COLO668 (cell line): Measurements from ENCODE around the gene ACADS.

ENCODE experiments used
- DNase-seq: peaks from one replicate; lab custom pipeline; 2025; ENCODE audit not compliant: unreplicated experiment; lab: John Stamatoyannopoulos, UW

The ACADS gene, protein sequence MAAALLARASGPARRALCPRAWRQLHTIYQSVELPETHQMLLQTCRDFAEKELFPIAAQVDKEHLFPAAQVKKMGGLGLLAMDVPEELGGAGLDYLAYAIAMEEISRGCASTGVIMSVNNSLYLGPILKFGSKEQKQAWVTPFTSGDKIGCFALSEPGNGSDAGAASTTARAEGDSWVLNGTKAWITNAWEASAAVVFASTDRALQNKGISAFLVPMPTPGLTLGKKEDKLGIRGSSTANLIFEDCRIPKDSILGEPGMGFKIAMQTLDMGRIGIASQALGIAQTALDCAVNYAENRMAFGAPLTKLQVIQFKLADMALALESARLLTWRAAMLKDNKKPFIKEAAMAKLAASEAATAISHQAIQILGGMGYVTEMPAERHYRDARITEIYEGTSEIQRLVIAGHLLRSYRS

DNA sequence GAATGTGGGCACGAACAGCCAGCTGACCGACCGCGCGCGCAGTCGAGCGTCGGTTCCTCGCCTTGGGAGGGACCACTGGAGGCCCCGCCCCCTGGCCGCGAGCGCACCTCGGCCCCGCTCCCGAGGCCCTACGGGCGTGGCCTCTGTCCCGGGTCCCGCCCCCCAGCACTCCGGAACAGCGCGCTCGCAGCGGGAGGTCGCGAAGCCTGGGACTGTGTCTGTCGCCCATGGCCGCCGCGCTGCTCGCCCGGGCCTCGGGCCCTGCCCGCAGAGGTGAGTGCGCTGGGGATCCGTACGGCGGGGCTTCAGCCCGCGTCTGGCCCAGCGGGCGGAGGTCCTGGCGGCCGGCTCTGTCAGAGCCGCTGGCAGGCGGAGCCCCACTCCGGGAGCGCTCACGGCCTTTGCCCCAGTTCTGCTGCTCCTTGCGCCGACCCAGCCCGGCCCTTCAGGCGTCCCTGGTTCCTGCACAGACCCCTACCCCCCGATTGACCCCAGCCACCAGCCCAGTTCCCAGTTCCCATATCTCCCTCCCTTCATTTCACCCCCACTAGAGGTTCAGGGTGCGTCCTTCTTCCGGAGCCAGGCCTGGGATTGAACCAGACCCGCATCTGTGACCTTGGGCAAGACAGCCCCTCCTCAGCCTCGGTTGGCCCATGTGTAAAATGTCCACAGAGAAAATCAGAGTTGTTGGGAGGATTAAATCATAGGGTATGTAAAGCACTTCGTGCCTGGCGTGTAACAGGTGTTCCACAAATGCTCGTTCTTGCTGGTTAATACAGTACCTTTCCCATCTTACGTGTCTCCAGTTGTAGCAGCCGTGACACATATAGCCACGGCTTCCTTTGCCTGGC, at the start of gene ACADS:
Gene ACADS (plus strand): TSS at position 168 of the 851 bp plus-strand sequence. CDS start 60 bp downstream, at position 228.
- DNase-seq, result peak; percentile 96

DNA sequence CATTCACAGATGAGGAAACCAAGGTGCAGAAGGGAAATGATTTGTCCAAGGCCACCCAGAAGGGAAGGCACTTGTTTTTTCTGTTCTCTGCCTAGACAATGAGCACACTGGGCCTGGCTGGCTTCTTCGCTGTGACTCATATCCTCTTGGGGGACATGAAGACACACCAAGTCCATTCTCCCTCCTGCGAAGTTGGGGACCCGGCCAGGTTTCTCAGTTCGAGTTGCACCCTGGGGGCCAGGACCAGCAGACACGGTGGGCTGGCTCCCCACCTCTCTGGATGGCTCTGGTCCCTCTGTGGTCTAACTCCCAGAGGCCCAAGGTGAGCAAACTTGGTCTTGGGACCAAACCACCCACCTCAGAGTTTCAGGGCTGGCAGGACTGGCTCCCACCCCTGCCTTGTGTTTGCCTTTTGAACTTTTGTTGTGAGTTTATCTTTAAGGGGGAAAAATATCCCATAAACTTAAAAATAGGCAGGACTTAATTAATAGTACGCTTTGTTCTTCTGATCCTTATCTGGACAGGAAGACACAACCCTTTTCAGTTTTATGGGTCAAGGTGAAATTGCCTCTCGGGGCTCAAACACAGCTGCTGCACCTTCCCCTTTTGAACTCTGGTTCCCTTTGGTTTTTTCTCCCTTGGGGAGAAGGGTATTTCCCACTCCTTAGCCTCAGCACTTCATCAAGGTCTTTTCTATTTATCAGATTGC, 47.7 kb upstream of the ACADS start:
- DNase-seq, result no peak

DNA sequence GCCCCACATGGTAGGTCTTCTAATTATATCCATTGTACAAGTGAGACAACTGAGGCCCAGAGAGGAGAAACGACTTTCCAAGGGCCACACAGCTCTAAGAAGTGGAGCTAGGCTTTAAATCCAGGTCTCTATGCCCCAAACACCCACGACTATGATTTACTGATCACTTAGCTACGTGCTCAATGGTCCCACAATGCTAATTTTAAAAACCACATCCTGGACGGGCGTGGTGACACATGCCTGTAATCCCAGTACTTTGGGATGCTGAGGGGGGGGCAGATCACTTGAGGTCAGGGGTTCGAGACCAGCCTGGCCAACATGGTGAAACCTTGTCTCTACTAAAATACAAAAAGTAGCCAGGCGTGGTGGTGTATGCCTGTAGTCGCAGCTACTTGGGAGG, 47.1 kb upstream of the ACADS start:
- no peak for DNase-seq

DNA sequence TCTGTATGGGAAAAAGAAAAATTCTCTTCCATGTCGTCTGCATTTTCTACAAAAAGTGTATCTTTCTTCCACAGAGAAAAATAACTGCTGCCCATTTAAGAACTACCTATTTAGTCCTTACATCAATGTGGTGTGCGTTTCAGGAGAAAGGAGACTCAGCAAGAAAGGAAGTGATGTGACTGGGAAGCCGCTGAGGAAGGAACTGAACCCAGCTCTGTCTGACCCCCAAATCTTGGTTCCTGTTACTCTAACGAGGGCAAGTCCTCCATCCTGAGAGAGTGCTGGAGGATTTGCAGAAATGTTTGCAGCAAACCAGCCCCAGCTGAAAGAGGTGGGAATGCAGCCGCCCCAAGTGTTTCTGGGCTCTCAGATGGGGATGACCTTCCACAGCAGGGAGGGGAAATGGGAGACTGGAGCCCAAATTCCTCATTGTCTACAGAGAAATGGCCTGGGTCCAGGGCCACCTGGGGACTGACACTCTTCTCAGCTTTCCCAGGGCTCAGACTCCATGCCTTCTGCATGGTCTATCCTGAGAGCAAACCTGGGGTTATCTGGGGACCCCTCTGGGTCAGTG, 45.4 kb upstream of the ACADS start:
- no peak for DNase-seq

DNA sequence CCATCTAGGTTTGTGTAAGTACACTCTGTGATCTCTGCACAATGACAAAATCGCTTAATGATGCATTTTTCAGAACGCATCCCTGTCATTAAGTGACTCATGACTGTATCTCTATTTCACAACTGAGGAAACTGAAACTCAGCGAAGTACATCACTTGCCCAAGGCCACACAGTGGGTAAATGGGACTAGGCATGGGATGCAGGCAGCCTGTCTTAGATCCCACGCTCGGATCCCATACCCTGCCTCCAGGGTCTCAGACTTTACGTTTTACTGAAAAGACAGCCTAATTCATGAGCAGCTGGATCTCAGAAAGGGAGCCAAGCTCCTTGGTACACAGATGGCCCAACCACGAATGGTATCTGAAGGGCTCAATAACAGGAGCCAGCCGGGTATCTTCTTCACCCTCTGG, 41.1 kb upstream of the ACADS start:
- no peak for DNase-seq

DNA sequence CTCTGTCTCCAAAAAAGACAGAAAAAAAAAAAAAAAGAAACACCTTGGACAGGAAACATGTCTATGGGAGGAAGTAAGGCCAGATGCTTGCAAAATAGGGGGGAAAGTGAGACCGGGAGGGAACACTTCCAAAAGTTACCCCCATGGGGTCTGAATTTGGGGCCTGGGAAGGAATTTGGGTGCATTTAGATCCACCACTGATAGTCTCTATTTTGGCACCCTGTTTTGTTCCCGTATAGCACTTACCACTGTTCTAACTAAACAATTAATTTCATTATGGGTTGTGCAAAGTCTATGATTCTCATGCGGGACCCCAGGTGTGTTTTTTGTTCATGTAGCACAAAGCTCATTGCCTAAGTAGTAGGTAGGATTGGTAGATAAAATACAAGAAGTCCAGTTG, 40.1 kb upstream of the ACADS start:
- DNase-seq, result no peak

DNA sequence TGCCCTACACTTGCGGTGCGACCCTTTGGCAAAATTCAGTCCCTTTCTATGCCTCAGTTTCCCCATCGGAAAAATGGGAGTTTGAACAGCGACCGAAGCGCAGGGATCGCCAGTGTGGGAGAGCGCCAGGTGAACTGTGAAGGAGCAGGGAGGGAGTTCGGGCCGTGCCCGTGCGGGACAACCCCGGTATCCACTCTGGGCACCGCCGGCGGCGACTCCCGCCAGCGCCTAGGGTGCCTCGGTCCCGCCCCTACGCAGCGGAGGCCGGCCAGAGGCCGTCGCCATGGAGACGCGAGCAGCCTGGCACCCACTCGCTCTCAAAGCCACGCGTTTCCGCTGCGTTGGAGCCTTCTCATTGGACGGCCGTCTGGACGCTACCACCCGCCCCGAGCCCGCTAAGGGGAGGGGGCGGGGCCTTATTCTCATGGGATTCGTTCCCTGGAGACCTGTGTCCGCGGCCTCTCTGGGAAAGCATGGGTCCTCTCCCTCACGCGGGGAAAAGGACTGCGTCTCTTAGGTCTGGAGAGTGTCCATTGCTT, 39.4 kb upstream of the ACADS start:
- peak; percentile 100 for DNase-seq

DNA sequence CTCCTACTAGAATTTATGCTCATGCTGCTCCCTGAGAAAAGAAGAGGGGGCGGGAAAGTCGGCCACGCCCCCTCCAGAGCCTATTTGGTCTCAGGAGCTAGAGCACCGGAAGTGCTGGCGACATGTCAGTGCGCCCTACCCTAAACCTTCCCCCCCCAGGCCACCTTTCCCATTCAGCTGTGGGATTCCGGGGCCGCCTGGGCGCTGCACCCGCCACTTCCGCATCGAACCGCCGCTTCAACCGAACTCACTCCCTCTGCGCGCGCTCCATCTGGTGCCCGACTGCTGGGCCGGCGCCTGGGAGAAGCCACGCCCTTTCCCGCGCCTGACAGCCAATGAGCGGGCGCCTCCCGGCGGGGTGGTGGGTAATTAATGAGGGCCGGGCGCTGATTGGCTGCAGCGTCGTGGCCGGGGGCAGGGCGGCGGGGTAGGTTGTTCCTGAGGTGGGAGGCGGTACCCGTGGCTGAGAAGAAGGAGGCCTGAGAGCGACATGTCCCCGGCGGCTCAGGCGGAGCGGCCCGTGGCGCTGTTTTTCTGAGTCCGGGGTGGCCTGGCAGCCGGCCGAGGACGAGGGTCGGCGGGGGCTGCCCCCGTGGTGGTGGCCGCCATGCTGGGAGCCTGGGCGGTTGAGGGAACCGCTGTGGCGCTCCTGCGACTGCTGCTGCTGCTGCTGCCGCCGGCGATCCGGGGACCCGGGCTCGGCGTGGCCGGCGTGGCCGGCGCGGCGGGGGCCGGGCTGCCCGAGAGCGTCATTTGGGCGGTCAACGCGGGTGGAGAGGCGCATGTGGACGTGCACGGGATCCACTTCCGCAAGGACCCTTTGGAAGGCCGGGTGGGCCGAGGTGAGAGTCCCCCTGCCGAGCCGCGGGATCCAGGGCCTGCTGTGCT, 38.7 kb upstream of the ACADS start, which contains the start of gene MLEC:
Gene MLEC (plus strand): TSS at position 460 of the 888 bp plus-strand sequence. CDS start 148 bp downstream, at position 608.
- peak; percentile 99 for DNase-seq

DNA sequence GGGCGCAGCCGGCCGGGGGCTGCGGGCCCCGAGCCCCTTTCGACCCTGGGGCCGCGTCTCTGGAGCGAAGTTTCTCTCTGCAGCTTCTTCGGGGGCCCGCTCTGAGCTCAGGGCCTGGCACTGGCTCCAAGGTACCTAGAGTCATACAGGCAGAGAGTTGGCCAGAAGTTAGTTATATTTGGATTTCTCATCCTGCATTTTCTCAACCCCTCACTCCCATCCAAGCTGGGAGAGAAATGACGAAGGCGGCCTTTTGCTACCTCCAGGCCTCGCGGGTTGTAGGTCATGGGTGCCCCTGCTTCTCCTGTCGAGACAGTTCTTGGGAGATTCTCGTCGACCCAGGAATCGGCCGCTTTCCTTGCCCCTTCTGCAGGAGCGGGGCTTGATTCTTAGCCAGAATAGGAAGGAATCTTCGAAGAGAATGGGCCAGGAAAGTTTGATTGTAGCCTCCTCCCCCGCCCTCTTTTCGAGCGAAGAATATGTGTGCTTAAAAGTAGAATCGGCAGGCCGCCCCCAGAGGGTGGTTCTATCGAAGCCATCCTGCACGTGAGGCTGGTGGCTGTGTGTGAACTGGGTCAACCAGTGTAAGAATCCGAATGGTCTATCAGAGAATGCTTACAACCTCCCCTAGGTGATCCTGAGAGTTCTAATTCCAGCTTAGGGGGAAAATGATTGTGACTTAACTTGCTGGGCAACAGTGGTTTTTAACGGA, 37.9 kb upstream of the ACADS start:
- peak; percentile 19 for DNase-seq

DNA sequence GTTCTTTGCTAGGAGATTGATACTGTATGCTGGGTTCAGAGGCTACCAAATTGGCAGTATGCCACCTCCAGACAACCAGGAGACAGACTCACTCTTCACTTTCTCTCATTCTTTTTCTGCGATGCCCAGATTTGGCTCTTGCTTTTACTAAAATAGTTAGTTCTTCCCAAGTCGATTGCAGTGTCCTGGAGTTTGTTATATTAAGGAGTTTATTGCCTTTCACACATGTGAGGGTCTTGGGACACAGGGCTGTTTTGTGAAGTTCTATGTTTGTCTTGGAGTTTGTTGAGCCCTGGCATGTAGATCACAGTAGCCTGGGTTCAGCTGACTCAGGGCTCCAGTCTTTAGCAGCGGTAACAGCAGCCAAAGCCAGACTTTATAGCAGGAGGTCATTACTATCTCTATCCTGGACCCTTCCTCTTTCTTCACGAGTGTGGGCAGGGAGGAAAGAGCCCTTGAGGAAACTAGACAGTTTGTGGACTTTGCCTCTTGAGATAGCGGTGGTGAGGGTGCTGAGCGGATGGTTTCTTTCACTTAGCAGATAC, 37.0 kb upstream of the ACADS start:
- peak; percentile 14 for DNase-seq

DNA sequence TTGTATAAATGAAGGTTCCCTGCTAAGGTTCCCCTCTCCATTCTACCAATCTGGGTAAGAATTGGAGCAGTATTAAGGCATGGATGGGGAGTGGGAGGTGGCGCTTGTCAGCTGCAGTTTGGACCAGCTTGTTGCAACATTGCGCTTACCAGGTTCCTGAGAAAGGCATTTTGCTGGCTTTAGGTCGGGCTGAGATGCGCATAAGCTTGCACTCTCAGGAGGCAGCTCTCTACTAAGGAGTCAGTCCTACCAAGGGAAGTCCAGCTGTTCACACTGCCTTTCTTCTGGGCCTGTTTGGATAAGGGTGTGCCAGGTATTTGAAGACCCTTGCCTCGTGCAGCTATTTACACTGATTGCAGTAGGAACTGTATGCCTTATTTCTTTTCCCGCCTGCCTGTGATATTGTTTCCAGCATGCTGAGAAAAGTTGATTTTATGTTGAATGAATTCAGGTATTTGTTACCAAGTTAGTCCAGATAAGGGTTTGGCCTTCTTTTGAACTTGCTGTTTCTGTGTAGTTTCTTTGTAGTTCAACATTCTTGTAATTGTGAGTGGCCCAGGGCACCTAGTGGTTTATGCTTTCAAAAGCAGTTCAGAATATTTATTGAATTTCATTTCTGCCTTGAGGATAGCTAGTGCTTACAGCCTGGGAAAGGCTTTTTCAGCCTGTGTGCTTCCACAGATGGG, 36.1 kb upstream of the ACADS start:
- no peak for DNase-seq

DNA sequence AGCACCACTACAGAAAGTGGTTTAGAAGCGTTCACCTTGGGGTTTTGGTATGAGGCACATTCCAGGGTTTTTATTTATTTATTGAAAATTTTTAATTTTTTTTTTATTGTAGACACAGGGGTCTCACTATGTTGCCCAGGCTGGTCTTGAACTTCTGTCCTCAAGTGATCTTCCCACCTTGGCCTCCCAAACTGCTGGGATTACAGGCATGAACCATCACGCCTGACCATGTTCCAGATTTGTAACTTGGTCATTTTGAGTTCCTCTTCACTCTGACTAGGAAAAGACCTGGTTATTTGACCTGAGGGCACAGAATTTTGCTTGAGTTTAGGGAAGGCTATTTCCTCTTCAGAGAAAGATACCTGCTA, 35.6 kb upstream of the ACADS start:
- DNase-seq, result no peak

DNA sequence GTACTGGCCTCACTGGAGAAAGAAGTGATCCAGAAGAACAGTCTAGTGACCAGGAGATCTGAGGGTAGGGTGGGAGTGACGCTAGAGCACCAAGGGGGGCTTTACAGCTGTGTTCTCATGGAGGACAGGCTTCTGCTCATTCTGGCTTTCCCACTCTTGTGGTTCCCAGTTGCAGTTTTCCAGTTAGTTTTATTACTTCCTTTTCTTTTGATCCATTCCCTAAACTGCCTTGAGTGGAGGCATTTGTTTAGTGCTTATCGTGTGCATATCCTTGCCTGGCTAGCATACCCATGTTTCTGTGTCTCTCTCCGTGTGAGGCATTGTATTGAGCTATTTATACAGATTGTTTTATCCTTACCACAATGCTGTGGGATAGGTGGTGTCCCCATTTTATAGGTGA, 34.6 kb upstream of the ACADS start:
- DNase-seq, result no peak

DNA sequence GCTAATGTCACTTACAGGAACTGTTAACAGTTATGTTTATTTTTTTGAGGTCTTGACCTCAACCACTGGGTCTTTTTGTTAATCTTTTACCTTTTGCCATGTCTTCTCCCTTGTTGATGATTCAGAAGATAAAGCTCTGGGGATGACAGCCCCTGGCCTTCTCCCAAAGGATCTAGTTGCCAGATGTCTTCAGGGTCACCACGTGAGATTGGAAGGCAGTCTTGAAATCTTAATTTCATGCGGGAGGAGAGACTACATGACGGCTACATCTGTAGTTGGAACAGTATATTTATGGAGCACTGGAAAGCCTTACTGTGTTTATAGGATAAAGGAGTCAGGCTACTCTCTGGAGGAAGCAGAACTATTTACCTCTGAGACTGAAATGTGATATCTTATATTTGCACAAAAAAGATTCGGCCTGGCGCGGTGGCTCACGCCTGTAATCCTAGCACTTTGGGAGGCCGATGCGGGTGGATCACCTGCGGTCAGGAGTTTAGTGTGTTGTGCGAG, 33.0 kb upstream of the ACADS start:
- DNase-seq, result no peak

DNA sequence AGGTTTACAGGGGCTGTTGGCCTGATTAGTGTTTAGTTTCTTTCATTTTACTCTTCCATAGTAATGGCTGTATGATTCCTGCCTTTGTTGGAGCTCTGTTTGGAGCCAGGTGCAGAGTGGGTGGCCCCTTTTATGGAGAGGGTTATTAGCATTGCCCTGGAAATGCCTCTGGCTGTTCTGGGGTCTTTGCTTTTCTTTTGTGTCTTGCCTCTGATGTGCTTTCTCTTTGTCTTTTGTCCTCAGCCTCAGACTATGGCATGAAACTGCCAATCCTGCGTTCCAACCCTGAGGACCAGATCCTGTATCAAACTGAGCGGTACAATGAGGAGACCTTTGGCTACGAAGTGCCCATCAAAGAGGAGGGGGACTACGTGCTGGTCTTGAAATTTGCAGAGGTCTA, 31.8 kb upstream of the ACADS start:
- DNase-seq, result no peak

DNA sequence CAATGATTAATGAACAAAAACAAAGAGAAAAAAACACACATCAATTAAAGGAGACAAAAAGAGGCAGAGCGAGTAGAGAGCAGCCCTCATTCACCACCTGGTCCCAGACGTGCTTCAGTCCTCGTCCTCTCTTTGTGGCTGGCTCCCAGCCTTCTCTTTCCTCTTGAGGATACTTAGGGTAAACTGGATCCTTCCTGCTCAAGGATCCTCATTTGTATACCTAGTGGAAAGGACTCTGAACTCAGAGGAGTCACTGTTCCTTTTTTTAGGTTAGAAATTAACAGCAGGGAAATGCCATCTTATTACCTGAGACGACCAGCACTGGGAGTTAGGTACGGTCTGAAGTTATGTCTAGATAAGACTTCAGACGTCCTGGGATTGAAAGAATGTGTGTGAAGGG, 29.0 kb upstream of the ACADS start:
- no peak for DNase-seq

DNA sequence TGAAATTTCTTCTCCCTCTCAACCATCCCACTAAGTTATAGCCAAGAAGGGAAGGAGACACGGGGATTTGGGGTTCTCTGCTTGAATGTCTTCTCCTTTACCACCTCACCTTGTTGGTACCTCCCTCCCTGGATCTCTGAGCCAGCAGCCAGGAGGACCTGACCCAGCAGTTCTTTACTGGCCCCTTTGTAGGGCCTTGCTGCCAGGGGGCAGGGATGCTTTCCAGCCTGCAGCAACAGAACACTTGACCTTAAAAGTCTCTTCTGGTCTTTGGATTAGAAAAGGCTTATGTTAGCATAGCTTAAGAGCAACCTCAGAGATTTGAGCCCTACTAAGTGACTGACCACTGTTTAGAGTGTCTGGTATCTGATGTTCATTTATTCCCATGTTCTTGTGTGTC, 28.3 kb upstream of the ACADS start:
- no peak for DNase-seq

DNA sequence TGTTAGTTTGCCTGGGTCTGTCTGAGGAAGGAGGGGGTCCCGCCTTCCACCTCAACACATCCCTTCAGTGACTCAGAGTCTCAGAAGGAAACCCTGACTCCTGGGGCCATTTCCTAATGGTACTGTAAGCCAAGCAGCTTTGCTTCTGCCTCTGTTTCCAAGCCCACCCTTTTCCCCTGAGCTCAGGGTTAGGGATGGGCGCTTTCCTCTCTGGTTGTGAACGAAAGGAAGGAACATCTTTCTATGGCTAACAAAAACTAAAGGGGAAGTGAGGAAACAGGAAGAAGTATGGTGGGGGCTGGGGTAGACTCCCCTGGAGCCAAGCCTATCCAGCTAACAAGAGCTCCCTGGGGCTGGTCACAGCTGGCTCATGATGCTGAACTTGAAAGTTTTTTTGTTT, 27.0 kb upstream of the ACADS start:
- DNase-seq, result no peak
